GM23248 (cell line): Measurements from ENCODE around the gene CFAP92. TPM values are rescaled to one million over a fixed set of nuclear protein-coding genes. Genes with fewer than 3 reads are reported as not detected.

ENCODE experiments used
- DNase-seq: peaks from one replicate; pipeline ENCODE4 v3.0.0-alpha.2; 2015
- H2AFZ ChIP-seq: fragments of 200-600 bp; sonication (generic); 2 replicates; pipeline ENCODE4 v1.6.1; 2016; ENCODE audit warnings: antibody characterized with exemption
- H3F3A ChIP-seq: fragments of 200-600 bp; sonication (generic); 2 replicates; pipeline ENCODE4 v1.6.1; 2016; ENCODE audit warnings: mild to moderate bottlenecking, antibody characterized with exemption, mixed run types; ENCODE audit not compliant: insufficient read depth
- H3K27ac ChIP-seq: fragments of 200-600 bp; sonication (generic); 2 replicates; pipeline ENCODE4 v1.5.1; 2016; ENCODE audit warnings: mild to moderate bottlenecking
- H3K27me3 ChIP-seq: fragments of 200-600 bp; sonication (generic); replicated peaks from 2 replicates; pipeline ENCODE4 v1.6.1; 2016; ENCODE audit warnings: mild to moderate bottlenecking; ENCODE audit not compliant: insufficient read depth
- H3K36me3 ChIP-seq: fragments of 200-600 bp; sonication (generic); 2 replicates; pipeline ENCODE4 v1.6.1; 2016; ENCODE audit warnings: low read depth, mild to moderate bottlenecking
- H3K4me1 ChIP-seq: fragments of 200-600 bp; sonication (generic); 2 replicates; pipeline ENCODE4 v1.6.1; 2016; ENCODE audit warnings: mild to moderate bottlenecking; ENCODE audit not compliant: insufficient read depth
- H3K4me2 ChIP-seq: fragments of 200-600 bp; sonication (generic); one replicate; pipeline ENCODE4 v1.6.1; 2016; ENCODE audit warnings: mild to moderate bottlenecking; ENCODE audit not compliant: unreplicated experiment
- H3K4me3 ChIP-seq: fragments of 200-600 bp; sonication (generic); 2 replicates; pipeline ENCODE4 v1.5.1; 2016; ENCODE audit warnings: mild to moderate bottlenecking
- H3K79me2 ChIP-seq: fragments of 200-600 bp; sonication (generic); 2 replicates; pipeline ENCODE4 v1.6.1; 2016; ENCODE audit warnings: mild to moderate bottlenecking; ENCODE audit not compliant: insufficient read depth
- H3K9ac ChIP-seq: fragments of 200-600 bp; sonication (generic); 2 replicates; pipeline ENCODE4 v1.6.1; 2016; ENCODE audit warnings: mild to moderate bottlenecking
- H3K9me2 ChIP-seq: fragments of 200-600 bp; sonication (generic); 2 replicates; pipeline ENCODE4 v1.6.1; 2016; ENCODE audit warnings: mixed run types, mild to moderate bottlenecking, moderate library complexity; ENCODE audit not compliant: insufficient read depth
- H3K9me3 ChIP-seq: fragments of 200-600 bp; sonication (generic); one replicate; pipeline ENCODE4 v1.6.1; 2017; ENCODE audit warnings: low read depth
- H4K20me1 ChIP-seq: fragments of 200-600 bp; sonication (generic); 2 replicates; pipeline ENCODE4 v1.6.0; 2016; ENCODE audit not compliant: insufficient read depth
- EZH2 ChIP-seq: fragments of 200-600 bp; sonication (generic); IDR thresholded peaks from 2 replicates; pipeline ENCODE4 v1.6.1; 2018; ENCODE audit warnings: antibody characterized with exemption, mild to moderate bottlenecking; ENCODE audit not compliant: insufficient read depth, poor library complexity, severe bottlenecking
- EZH2phosphoT487 ChIP-seq: fragments of 200-600 bp; sonication (generic); IDR thresholded peaks from 2 replicates; pipeline ENCODE4 v1.6.1; 2018; ENCODE audit warnings: antibody characterized with exemption, moderate library complexity, mild to moderate bottlenecking, low read depth; ENCODE audit not compliant: insufficient read depth
- WGBS, 2 experiments: methylation state at CpG; one replicate each; pipeline ENCODE4 v1.1.6; 2015 to 2017; ENCODE audit warnings: low lambda C conversion rate in 2 of 2, low coverage in 1 of 2; ENCODE audit errors: missing lambda C conversion rate in 2 of 2; 5-methylcytosine and 5-hydroxymethylcytosine counted together
- in situ Hi-C: fragments of 300-500 bp; cut with MboI; formaldehyde crosslinking; loops from 2 replicates; pipeline ENCODE4 v1.15.0; 2020
- polyA plus RNA-seq: library from polyadenylated mRNA; unstranded; fragments of >200 nt; fragmentation: Nextera tagmentation; extraction: Ambion mirVana; gene quantifications from 2 replicates; pipeline ENCODE4 v1.2.1, GENCODE V29; 2016
- total RNA-seq: library from RNA; depleted of rRNA; stranded (reverse); fragments of >200 nt; shearing (Covaris generic); gene quantifications from 2 replicates; pipeline ENCODE4 v1.2.3, GENCODE V29; 2014

The CFAP92 gene
- total and polyA plus RNA-seq, 2 experiments from 2014 or later: not detected

- no peak for DNase-seq
- Histone ChIP-seq H3K27ac (no peak overlapping the region), H3K4me1 (no peaks in the 10 kb centered on the region), H3K27me3 (peaks cover 18% of the 10 kb centered on the region), H3K36me3 (no peaks in the 10 kb centered on the region), H3K79me2 (no peaks in the 10 kb centered on the region), H2AFZ (no peak overlapping the region), H3K9ac (no peak overlapping the region), H3K4me2 (no peak overlapping the region), H3K9me3 (no peaks in the 10 kb centered on the region), H3F3A (no peaks in the 10 kb centered on the region), H4K20me1 (no peaks in the 10 kb centered on the region), H3K4me3 (no peak overlapping the region), H3K9me2 (no peaks in the 10 kb centered on the region)
- WGBS, 2 experiments: 52 to 53% methylated on average over 10 of the region's 10 CpGs
- no peak for TF ChIP-seq EZH2
- no peak for TF ChIP-seq EZH2phosphoT487
- in situ Hi-C loops: no loop called here
Observed at GRCh38 chr3:129038121-129038855, 44.4 kb upstream of the CFAP92 start.

GRCh38 chr3:129037093-129037419 lies 43.2 kb upstream of the CFAP92 start:
- 5 to 7% methylated on average over 2 of the region's 2 CpGs for WGBS, 2 experiments
- in situ Hi-C loops: no loop called here
- Histone ChIP-seq H3K4me1 (no peaks in the 10 kb centered on the region), H2AFZ (no peak overlapping the region), H3K27ac (no peak overlapping the region), H3K36me3 (no peaks in the 10 kb centered on the region), H3K9me3 (no peaks in the 10 kb centered on the region), H3K79me2 (no peaks in the 10 kb centered on the region), H3K9ac (no peak overlapping the region), H4K20me1 (no peaks in the 10 kb centered on the region), H3K9me2 (no peaks in the 10 kb centered on the region), H3K4me2 (no peak overlapping the region), H3K27me3 (peaks cover 18% of the 10 kb centered on the region), H3F3A (no peaks in the 10 kb centered on the region), H3K4me3 (no peak overlapping the region)
- no peak for DNase-seq
- TF ChIP-seq EZH2phosphoT487: no peak
- no peak for TF ChIP-seq EZH2

GRCh38 chr3:129036222-129037092 lies 42.6 kb upstream of the CFAP92 start:
- H3K9me3 ChIP-seq: no peaks in the 10 kb centered on the region
- H3K27ac ChIP-seq: no peak overlapping the region
- no peaks in the 10 kb centered on the region for H3K36me3 ChIP-seq
- H3K79me2 ChIP-seq: no peaks in the 10 kb centered on the region
- H3K4me1 ChIP-seq: no peaks in the 10 kb centered on the region
- DNase-seq: no peak
- no peak overlapping the region for H2AFZ ChIP-seq
- no peaks in the 10 kb centered on the region for H4K20me1 ChIP-seq
- TF ChIP-seq EZH2phosphoT487 (no peak), EZH2 (no peak)
- H3K9me2 ChIP-seq: no peaks in the 10 kb centered on the region
- in situ Hi-C loops: no loop called here
- no peak overlapping the region for H3K4me3 ChIP-seq
- no peaks in the 10 kb centered on the region for H3F3A ChIP-seq
- no peak overlapping the region for H3K4me2 ChIP-seq
- 52 to 53% methylated on average over 10 of the region's 10 CpGs for WGBS, 2 experiments
- H3K9ac ChIP-seq: no peak overlapping the region
- peaks cover 18% of the 10 kb centered on the region for H3K27me3 ChIP-seq

GRCh38 chr3:129035360-129036221 lies 41.7 kb upstream of the CFAP92 start:
- no peak for DNase-seq
- no peak overlapping the region for H3K9ac ChIP-seq
- no peaks in the 10 kb centered on the region for H3K4me1 ChIP-seq
- no peaks in the 10 kb centered on the region for H3K9me3 ChIP-seq
- no peak overlapping the region for H2AFZ ChIP-seq
- in situ Hi-C loops: no loop called here
- H3F3A ChIP-seq: no peaks in the 10 kb centered on the region
- H3K79me2 ChIP-seq: no peaks in the 10 kb centered on the region
- WGBS, 2 experiments: 77 to 85% methylated on average over 11 of the region's 11 CpGs
- peaks cover 18% of the 10 kb centered on the region for H3K27me3 ChIP-seq
- no peak overlapping the region for H3K27ac ChIP-seq
- no peaks in the 10 kb centered on the region for H3K36me3 ChIP-seq
- no peaks in the 10 kb centered on the region for H3K9me2 ChIP-seq
- no peaks in the 10 kb centered on the region for H4K20me1 ChIP-seq
- H3K4me3 ChIP-seq: no peak overlapping the region
- TF ChIP-seq EZH2phosphoT487: no peak
- H3K4me2 ChIP-seq: no peak overlapping the region
